GM04503 (cell line): Measurements from ENCODE around the gene HERC4.
A peak's percentile ranks its signal among the peaks of the same experiment; 100 is the strongest.

Experiments
- DNase-seq: peaks from one replicate; pipeline ENCODE4 v3.0.0-alpha.2; 2012; ENCODE audit warnings: low read depth

Gene HERC4, protein sequence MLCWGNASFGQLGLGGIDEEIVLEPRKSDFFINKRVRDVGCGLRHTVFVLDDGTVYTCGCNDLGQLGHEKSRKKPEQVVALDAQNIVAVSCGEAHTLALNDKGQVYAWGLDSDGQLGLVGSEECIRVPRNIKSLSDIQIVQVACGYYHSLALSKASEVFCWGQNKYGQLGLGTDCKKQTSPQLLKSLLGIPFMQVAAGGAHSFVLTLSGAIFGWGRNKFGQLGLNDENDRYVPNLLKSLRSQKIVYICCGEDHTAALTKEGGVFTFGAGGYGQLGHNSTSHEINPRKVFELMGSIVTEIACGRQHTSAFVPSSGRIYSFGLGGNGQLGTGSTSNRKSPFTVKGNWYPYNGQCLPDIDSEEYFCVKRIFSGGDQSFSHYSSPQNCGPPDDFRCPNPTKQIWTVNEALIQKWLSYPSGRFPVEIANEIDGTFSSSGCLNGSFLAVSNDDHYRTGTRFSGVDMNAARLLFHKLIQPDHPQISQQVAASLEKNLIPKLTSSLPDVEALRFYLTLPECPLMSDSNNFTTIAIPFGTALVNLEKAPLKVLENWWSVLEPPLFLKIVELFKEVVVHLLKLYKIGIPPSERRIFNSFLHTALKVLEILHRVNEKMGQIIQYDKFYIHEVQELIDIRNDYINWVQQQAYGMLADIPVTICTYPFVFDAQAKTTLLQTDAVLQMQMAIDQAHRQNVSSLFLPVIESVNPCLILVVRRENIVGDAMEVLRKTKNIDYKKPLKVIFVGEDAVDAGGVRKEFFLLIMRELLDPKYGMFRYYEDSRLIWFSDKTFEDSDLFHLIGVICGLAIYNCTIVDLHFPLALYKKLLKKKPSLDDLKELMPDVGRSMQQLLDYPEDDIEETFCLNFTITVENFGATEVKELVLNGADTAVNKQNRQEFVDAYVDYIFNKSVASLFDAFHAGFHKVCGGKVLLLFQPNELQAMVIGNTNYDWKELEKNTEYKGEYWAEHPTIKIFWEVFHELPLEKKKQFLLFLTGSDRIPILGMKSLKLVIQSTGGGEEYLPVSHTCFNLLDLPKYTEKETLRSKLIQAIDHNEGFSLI

DNA sequence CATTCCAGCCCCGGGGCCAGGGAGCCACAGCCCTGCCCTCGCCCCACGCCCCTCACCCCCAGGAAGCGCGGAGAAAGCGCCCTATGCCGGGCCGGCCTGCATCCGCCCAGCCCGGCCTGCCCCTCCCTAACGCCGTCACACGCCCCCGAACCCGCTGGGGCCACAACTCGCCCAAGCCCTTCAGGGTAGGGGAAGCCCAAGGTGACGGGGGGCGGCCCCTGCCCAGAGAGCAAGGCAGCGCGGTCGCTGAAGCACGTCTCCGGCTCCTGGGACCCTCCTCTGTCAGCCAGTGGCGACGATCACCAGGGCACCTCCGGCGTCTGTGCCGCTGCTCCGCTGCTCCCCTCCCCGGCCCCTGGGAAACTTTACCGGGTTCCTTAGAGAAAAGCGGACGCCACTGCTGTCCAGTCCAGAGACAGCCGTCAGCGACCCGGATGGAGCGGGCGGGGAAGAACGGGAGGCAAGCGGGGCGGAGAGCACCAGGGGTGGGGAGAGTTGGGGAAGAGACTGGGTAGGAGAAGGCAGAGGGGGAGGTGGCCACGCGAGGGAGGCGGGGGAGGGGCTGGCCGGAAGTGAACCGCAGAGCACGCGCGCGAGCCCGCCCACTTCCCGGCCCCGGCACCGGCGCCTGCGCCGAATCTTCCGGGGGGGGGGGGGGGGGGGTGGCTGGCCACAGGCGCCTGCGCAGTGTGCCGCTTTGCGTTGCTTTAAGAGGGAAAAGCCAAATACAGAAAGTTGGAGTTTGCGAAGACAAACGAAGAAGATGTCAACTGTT is at the start of gene HERC4:
TSS of gene HERC4 (minus strand) at position 509 of the 775 bp plus-strand sequence. CDS start 2,175 bp downstream, outside the sequence.
- DNase-seq, result peak; percentile 61

DNA sequence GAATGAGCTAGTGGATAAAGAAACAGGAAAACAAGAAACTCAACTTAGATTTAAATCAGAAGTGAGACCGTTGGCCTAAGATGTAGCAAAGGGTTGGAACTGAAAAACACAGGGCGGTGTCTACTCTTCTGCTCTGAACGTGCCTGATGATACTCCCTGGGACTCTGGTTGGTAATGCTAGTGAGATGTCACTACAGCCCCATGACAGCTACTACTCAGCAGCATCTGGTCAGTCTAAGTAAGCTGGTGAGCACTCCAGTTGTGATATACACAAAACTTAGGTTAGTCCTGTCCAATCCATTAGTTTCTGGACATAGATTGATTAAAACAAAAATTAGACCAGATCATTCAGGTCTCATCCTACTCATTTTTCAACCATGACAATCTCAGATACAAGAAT is 49.6 kb upstream of the HERC4 start:
- DNase-seq, result no peak

DNA sequence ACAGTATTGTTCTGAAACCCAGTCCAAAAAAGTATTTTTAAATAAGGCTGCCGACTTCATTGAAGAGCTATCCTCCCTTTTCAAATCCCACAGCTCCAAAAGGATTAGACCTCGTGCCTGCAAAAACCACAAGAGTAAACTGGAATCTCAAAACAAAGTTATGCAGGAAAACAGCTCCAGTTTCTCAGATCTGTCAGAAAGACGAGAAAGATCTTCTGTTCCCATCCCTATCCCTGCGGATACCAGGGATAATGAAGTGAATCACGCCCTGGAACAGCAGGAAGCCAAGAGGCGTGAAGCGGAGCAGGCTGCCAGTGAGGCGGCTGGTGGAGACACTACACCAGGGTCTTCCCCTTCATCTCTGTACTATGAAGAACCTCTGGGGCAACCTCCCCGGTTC is 46.8 kb upstream of the HERC4 start:
- DNase-seq, result no peak

DNA sequence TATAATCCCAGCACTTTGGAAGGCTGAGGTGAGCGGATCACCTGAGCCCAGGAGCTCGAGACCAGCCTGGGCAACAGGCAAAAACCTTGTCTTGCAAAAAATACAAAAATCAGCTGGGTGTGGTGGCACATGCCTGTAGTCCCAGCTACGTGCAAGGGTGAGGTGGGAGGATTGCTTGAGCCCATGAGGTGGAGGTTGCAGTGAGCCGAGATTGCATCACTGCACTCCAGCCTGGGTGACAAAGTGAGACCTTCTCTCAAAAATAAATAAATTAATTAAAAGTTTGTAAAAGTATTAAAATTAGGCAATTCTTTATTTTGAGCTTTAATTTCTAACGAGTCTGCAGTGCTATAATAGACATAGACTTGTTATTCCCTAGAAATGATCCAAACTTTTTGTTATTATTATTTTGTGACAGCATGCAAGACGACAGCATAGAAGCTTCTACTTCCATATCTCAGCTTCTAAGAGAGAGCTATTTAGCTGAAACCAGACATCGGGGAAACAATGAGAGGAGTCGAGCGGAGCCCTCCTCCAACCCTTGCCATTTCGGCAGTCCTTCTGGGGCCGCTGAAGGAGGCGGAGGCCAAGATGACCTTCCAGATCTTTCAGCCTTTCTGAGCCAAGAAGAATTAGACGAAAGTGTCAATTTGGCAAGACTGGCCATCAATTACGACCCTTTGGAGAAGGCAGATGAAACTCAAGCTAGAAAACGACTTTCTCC is 46.1 kb upstream of the HERC4 start:
- no peak for DNase-seq

DNA sequence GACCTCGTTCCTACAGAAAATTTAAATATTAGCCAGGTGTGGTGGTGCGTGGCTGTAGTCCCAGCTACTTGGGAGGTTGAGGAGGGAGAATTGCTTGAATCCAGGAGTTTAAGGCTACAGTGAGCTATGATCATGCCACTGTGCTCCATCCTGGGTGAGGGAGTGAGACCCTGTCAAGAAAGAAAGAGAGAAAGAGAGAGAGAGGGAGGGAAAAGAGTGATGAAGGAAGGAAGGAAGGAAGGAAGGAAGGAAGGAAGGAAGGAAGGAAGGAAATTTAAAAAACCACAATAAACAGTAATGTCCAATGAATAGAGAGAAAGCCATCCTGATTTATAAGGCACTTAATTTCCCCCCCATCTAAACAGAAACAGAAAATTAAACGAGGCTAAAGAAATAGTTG is 43.6 kb upstream of the HERC4 start:
- no peak for DNase-seq

DNA sequence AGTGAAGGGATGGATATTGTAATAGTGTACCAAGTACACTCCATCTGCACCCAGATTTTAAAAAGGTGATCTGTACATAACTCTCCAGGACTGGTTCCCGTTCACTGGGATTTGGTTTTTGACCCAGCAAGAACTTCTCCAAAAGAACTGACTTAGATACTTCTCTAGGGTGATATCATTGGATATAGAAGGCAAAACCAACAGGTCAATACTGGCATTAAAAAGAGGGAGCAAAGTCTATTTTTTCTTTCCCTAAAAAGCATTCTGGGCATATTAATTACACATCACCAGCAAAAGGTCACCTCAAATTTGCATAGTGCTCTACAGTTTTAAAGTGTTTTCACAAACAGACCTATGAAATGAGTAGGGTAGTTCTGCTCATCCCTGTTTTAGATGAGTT is 37.8 kb upstream of the HERC4 start:
- DNase-seq, result no peak

DNA sequence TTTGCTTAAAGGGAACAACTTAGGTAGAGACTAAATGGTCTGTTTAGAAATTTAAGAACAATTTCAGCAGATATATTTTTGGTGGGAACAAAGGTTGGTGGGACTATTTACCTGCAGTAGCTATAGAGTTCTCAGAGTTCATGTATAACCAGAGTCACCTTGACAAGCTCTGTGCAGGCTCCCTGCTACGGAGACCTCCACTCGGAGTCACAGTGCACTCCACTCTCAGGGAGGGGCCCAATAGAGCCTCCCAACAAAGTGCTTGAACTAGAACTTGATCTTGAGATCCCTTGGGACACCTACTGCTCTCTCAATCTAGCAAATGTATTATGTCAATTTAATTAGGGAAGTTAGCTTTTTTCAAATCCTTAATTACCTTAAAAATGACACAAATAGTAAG is 36.5 kb upstream of the HERC4 start:
- DNase-seq, result no peak

DNA sequence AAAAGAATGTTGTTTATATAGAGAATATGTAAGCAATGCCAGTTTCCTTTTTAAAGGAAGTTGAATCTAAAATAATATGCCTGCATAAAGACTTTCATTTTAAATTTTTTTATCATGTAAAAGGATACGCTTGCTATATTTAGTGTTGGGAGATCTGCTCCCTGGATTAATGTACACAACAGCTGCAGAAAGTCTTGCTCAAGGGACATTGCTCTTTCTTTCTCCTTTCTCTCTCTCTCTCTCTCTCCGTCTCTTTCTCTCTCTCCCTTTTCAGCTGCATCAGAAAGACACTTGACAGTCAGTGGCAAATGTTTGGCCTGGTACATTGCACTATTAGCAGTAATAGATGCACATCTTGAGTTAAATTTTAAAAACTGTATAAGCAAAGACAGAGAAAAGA is 34.9 kb upstream of the HERC4 start:
- no peak for DNase-seq

DNA sequence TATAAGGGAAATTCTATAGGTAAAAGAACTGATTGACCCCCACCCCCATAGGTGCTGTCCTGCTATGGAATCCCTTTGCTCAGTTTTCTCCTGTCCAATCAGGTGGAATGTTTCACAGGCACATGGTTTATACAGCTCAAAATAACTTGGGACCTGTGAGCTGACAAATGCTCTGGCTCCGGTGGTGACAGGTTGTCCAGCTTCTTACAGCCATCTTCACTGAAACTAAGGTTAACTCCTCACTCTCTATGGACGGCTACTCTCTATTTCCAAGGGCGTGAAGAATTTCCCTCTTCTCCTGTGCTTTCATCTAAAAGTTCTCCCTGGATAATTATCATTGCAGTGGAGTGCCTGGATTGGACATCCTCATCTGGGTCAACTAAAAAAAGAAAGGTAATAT is 34.2 kb upstream of the HERC4 start, which contains the start of gene MYPN:
TSS of gene MYPN (plus strand) at position 158 of the 400 bp plus-strand sequence. CDS start 11,951 bp downstream, outside the sequence.
- DNase-seq, result no peak

DNA sequence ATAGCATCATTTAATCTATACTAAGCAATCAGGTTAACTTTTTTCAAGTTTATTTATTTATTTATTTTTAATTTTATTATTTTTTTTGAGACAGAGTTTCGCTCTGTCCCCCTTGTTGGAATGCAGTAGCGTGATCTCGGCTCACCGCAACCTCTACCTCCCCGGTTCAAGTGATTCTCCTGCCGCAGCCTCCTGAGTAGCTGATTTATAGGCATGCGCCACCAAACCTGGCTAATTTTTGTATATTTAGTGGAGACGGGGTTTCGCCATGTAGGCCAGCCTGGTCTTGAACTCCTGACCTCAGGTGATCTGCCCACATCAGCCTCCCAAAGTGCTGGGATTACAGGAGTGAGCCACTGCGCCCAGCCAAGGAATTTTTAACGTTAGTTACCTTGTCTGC is 33.6 kb upstream of the HERC4 start:
- DNase-seq, result no peak

DNA sequence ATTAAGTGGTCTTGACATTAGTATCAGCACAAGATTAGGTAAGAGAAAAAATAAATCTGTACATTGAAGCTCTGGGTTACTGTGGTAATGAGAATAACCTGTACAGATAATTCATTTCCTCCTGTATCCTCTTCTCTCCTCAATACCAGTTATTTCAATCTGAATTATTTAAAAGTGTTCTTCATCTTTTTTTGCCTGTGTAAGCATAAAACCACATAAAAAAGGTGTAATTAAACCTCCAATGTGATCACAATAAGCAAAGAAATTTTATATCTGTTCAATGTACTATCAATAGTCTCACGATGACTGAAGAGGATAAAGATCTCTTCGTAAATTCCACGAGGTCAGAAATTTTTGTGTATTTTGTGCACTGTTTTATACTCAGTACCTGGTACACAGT is 33.0 kb upstream of the HERC4 start:
- no peak for DNase-seq

DNA sequence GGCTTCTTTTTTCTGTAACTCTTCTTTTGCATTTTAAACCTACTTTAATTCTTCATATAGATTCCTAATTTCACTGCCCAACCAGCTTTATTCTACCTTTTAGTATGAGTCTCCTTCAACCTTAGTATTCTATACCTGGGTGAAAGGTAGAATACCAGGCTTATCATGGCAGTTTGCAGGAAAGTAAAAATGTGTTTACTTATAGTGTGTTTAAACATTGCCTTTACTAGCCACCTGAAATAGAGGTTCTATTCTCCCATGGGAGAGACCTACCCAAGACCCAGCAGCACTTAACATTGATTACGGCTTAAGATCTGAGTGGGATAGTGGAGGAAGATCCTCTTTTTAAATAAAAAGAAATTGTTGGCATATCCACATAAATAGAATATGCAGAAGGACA is 32.6 kb upstream of the HERC4 start:
- no peak for DNase-seq

DNA sequence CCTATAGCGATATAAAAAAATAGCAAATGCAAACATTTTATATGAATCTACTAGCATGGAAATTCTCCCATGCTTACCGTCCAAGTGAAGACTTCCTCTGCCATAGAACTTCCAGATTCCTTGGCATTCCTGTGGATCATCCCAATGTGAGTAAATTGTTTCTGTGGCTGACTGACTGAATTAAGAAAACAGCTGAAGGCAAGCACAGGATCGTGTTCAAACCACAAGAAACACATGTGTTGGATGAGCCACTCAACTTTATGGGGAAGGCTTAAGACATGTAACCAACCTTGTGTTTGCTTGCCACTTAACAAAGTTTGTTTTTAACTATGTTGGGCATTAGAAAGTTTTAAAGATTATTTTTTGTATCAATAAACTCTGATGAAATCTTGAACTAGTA is 31.6 kb upstream of the HERC4 start:
- DNase-seq, result peak; percentile 85

DNA sequence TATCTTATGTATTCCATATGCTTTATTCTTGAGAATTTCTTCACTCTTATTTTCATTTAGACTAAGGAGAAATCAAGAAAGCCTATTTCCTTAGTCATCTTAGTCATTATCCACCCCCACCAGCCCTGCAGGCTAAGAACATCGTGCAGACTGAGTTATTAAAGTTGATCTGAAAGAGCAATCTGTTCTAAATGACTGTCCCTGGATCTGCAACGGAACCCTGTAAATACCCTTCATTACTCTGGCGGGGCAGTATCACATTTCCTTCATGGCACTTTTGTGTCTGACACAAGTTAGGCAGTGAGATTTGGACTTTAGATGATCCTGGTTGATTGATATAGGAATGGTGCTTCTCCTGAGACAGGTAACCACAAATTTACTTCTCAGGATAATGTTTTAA is 30.7 kb upstream of the HERC4 start:
- peak; percentile 53 for DNase-seq

DNA sequence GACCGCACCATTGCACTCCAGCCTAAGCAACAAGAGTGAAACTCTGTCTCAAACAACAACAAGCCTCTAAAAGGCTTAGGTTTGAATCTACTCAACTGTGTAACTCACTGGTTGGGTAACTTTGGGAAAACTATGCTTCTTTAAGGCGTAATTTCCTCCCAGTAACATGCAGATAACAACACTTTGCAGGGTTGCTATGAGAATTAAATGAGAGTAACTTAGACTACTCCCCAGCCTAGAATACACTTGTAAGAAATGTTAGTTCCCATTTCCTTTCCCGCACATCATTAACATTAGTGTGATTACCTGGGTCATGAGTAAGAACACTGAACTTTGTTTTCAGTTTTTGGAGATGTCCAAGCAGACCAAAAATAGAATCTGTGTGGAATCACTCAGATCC is 28.8 kb upstream of the HERC4 start:
- DNase-seq, result no peak

DNA sequence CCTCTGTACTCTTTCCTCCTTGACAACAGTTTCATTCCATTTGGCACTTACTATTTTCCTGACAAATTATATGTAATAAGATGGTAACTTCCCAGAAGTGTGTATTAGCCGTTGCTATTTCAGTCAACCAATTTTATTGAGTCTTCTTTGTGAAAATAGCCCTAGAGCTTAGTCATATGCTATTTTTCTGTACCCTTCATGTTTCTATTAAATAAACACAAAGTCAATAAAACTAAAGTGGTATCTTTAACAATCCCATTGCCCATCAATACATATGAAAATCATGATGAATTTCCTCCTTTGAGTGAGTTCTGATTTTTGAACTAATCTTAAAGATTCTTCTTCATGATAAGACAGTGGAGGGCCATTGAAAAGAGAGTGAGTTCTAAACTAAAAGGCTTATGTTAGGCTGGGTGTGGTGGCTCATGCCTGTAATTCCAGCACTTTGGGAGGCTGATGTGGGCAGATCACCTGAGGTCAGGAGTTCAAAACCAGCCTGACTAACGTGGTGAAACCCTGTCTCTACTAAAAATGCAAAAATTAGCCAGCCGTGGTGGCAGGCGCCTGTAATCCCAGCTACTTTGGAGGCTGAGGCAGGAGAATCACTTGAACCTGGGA is 28.3 kb upstream of the HERC4 start:
- no peak for DNase-seq

DNA sequence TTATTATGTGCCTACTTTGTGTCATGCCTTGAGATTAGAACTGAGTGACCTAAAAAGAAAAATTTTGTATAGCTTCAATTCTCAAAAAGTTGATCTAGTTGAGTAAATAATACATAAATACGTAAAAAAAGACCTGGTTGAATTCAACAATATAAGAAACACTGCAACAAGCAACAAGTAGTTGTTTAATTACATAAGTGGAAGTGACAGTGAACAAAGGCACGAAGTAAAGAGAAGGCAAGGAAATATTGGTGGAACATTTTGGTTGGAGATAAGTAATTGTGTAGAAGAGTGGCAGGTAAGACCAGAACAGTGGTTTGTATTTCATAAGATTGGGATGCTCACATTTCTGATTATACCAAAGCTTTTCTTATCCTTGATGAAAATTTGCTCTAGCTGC is 26.0 kb upstream of the HERC4 start:
- DNase-seq, result no peak

DNA sequence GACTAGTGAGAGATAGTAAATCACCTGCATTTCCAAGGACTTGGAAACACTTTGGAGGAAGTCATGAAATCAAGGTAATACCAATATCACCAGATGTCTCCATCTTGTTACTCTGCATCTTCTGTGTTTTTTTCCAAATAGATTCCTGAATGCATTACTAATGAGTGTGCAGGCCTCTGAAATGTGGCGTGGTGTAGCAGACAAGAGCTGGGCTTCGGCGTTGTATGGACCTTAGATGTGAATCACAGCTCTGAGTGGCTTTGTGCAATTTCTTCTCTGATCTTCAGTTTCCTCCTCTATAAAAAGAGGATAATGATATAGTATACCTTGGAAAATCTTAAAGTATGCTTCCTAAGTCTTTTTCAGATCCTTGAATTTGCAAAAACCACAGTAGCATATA is 24.7 kb upstream of the HERC4 start:
- no peak for DNase-seq

DNA sequence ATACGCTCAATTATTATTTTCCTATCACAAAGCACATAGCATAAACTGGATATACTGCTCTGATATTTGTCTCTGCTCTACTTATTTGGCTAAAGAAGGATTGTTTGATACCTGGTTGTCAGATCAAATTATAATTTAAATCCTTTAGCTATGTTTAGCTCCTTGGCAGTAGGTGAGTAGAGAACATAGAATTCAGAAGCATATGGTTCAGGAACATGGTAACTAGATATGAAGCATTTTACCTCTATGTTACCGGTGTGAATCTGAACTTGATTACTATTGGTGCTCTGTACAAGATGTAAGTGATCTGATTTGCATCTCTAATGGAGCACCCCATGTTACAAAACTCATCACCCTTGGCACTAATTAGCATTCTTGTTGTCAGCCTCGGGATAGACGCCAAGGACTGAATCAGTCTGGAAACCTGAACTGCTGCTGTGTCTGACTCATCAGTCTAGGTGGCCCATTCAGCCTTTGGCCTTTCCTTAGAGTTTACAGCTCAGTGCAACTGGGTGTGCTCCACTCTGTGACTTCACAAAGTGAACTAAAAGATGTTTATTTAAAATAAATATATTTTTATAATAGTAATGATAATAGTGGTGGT is 21.9 kb upstream of the HERC4 start:
- DNase-seq, result peak; percentile 79

DNA sequence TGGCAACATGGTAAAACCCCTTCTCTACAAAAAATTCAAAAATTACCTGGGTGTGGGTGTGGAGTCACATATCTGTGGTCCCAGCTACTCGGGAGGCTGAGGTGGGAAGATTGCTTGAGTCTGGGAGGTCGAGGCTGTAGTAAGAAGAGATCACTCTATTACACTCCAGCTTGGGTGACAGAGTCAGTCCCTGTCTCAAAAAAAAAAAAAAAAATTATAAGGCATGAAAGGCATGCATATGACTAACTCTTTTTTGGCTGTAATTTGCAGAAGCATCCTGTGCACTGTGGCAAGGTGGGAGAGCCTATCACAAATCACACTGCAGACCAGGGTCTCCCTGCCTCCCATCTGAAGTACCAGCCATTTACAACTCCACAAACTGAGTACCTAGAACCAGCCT is 20.1 kb upstream of the HERC4 start:
- DNase-seq, result no peak
